ENCODE data around the gene TRAK2.
"Not testable (repeated sequence)": the region's sequence is repeated elsewhere in the genome, so short reads cannot be mapped to it uniquely, and the experiment has no call there.

The TRAK2 gene

GRCh38 chr2:201451292-201452057 lies at the start of gene TRAK2, which contains the start of gene STRADB:
Gene TRAK2 (minus strand): TSS chr2:201451458. CDS start chr2:201420507, 30,951 bp downstream.
Gene STRADB (plus strand): TSS chr2:201451740. CDS start chr2:201454841, 3,101 bp downstream.
- DNase-seq: peak; percentile 97

GRCh38 chr2:201500534-201500933 lies 49.3 kb upstream of the TRAK2 start:
- DNase-seq: no peak

GRCh38 chr2:201496785-201497184 lies 45.5 kb upstream of the TRAK2 start:
- no peak for DNase-seq

- no peak for DNase-seq
Measured at GRCh38 chr2:201490291-201490690, 39.0 kb upstream of the TRAK2 start.

GRCh38 chr2:201484805-201485204 lies 33.5 kb upstream of the TRAK2 start:
- no peak for DNase-seq

GRCh38 chr2:201483758-201484157 lies 32.5 kb upstream of the TRAK2 start:
- DNase-seq: not testable (repeated sequence)

- no peak for DNase-seq
Measured at GRCh38 chr2:201483342-201483741, 32.1 kb upstream of the TRAK2 start.

GRCh38 chr2:201482543-201482942 lies 31.3 kb upstream of the TRAK2 start:
- DNase-seq: no peak

- no peak for DNase-seq
Measured at GRCh38 chr2:201472411-201472810, 21.2 kb upstream of the TRAK2 start.

- DNase-seq: no peak
Measured at GRCh38 chr2:201471732-201472393, 20.6 kb upstream of the TRAK2 start.

- DNase-seq: no peak
Measured at GRCh38 chr2:201470821-201471731, 19.8 kb upstream of the TRAK2 start.

- DNase-seq: no peak
Measured at GRCh38 chr2:201467666-201468065, 16.4 kb upstream of the TRAK2 start.

- DNase-seq: no peak
Measured at GRCh38 chr2:201466050-201466675, 14.9 kb upstream of the TRAK2 start.

- DNase-seq: no peak
Measured at GRCh38 chr2:201465524-201465971, 14.3 kb upstream of the TRAK2 start.

- DNase-seq: no peak
Measured at GRCh38 chr2:201464547-201464946, 13.3 kb upstream of the TRAK2 start.

GRCh38 chr2:201460532-201460931 lies 9.3 kb upstream of the TRAK2 start:
- DNase-seq: no peak

- DNase-seq: no peak
Measured at GRCh38 chr2:201458381-201458780, 7.1 kb upstream of the TRAK2 start.

GRCh38 chr2:201452922-201453643 lies 1.8 kb upstream of the TRAK2 start:
- no peak for DNase-seq

GRCh38 chr2:201452058-201452921 lies 1.0 kb upstream of the TRAK2 start:
- no peak for DNase-seq

- no peak for DNase-seq
Measured at GRCh38 chr2:201450954-201451291, 335 bp downstream of the TRAK2 start.

GRCh38 chr2:201448701-201449100 lies 2.6 kb downstream of the TRAK2 start:
- DNase-seq: peak; percentile 62

Measured in CD4-positive, alpha-beta T cell treated with Interleukin-21 for 1 hour (primary cell).